ENCODE results near the gene NR0B2.
A peak's percentile ranks its signal among the peaks of the same experiment; 100 is the strongest.
"Not testable (repeated sequence)": the region's sequence is repeated elsewhere in the genome, so short reads cannot be mapped to it uniquely, and the experiment has no call there.

The NR0B2 gene

GRCh38 chr1:26913754-26914619 is at the start of gene NR0B2:
TSS of gene NR0B2 (minus strand) at chr1:26913975. CDS start at chr1:26913940, 35 bp downstream.
- DNase-seq (ENCODE audit: low read depth in 2 of 2) = no peak

- no peak for DNase-seq (ENCODE audit: low read depth in 2 of 2)
These were observed 48.1 kb upstream of the NR0B2 start for GRCh38 chr1:26961826-26962225.

- no peak for DNase-seq (ENCODE audit: low read depth in 2 of 2)
These were observed 46.8 kb upstream of the NR0B2 start for GRCh38 chr1:26960625-26960966.

GRCh38 chr1:26959722-26960624 is 46.2 kb upstream of the NR0B2 start, which contains the start of gene KDF1:
TSS of gene KDF1 (minus strand) at chr1:26960468. CDS start at chr1:26952380, 8,088 bp downstream.
- DNase-seq (ENCODE audit: low read depth in 2 of 2) = peak in 1 of 2 donors; percentile 25

GRCh38 chr1:26959270-26959669 is 45.5 kb upstream of the NR0B2 start:
- no peak for DNase-seq (ENCODE audit: low read depth in 2 of 2)

GRCh38 chr1:26957306-26957705 is 43.5 kb upstream of the NR0B2 start:
- DNase-seq (ENCODE audit: low read depth in 2 of 2) = no peak

GRCh38 chr1:26956321-26956720 is 42.5 kb upstream of the NR0B2 start:
- DNase-seq (ENCODE audit: low read depth in 2 of 2) = no peak

- DNase-seq (ENCODE audit: low read depth in 2 of 2) = no peak
These were observed 39.6 kb upstream of the NR0B2 start for GRCh38 chr1:26953374-26953773.

GRCh38 chr1:26951821-26952497 is 38.2 kb upstream of the NR0B2 start:
- no peak for DNase-seq (ENCODE audit: low read depth in 2 of 2)

- DNase-seq (ENCODE audit: low read depth in 2 of 2) = no peak
These were observed 37.4 kb upstream of the NR0B2 start for GRCh38 chr1:26951216-26951615.

GRCh38 chr1:26950602-26951001 is 36.8 kb upstream of the NR0B2 start:
- no peak for DNase-seq (ENCODE audit: low read depth in 2 of 2)

- no peak for DNase-seq (ENCODE audit: low read depth in 2 of 2)
These were observed 36.1 kb upstream of the NR0B2 start for GRCh38 chr1:26949926-26950319.

GRCh38 chr1:26949266-26949925 is 35.6 kb upstream of the NR0B2 start:
- no peak for DNase-seq (ENCODE audit: low read depth in 2 of 2)

- not testable (repeated sequence) for DNase-seq (ENCODE audit: low read depth in 2 of 2)
These were observed 34.9 kb upstream of the NR0B2 start for GRCh38 chr1:26948725-26949057.

GRCh38 chr1:26946270-26946669 is 32.5 kb upstream of the NR0B2 start:
- no peak for DNase-seq (ENCODE audit: low read depth in 2 of 2)

GRCh38 chr1:26945728-26946127 is 32.0 kb upstream of the NR0B2 start:
- DNase-seq (ENCODE audit: low read depth in 2 of 2) = no peak

GRCh38 chr1:26945138-26945537 is 31.4 kb upstream of the NR0B2 start:
- DNase-seq (ENCODE audit: low read depth in 2 of 2) = no peak

- DNase-seq (ENCODE audit: low read depth in 2 of 2) = no peak
These were observed 28.9 kb upstream of the NR0B2 start for GRCh38 chr1:26942656-26943055.

GRCh38 chr1:26941311-26941710 is 27.5 kb upstream of the NR0B2 start:
- no peak for DNase-seq (ENCODE audit: low read depth in 2 of 2)

- DNase-seq (ENCODE audit: low read depth in 2 of 2) = no peak
These were observed 24.9 kb upstream of the NR0B2 start for GRCh38 chr1:26938659-26939025.

- no peak for DNase-seq (ENCODE audit: low read depth in 2 of 2)
These were observed 24.4 kb upstream of the NR0B2 start for GRCh38 chr1:26938004-26938658.
